TTC549 (cell line): ENCODE results near the gene ULBP2.
"Not testable (repeated sequence)": the region's sequence is repeated elsewhere in the genome, so short reads cannot be mapped to it uniquely, and the experiment has no call there.

Source experiments
- FAIRE-seq: peaks from 2 replicates; lab custom pipeline; 2012; peaks lifted over from hg19 to GRCh38; lab: Jason Lieb, UNC

ULBP2 gene

DNA sequence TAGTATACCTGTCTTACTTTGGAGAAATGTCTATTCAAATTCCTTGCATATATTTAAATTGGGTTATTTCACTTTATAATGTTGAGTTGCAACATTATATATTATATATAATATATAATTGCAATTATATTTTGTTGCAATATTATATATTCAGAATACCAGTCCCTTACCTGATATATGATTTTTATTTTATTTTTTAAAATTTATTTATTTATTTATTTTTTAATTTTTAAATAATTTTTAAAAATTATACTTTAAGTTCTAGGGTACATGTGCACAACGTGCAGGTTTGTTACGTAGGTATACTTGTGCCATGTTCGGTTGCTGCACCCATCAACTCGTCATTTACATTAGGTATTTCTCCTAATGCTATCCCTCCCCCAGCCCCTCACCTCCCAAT is 14.8 kb upstream of the ULBP2 start:
- FAIRE-seq: not testable (repeated sequence)

DNA sequence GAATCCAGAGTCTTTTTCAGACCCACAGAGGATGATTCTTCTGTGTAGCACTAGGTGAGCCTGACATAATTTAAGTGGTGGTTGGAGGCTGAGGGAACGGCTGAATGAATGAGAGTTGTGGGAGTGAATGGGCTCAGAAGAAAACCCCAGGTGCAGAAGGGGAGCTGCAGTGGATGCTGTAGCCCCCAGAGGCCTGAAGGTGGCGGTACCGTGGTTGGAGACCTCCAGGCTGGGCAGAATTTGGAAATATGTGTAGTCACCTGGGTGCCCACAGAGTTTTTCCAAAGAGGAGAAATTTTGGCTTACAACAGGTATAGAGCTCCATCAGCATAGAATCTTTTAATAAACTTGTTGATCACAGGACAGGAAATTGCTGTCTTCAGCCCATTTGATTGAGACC is 12.4 kb upstream of the ULBP2 start:
- FAIRE-seq: no peak

DNA sequence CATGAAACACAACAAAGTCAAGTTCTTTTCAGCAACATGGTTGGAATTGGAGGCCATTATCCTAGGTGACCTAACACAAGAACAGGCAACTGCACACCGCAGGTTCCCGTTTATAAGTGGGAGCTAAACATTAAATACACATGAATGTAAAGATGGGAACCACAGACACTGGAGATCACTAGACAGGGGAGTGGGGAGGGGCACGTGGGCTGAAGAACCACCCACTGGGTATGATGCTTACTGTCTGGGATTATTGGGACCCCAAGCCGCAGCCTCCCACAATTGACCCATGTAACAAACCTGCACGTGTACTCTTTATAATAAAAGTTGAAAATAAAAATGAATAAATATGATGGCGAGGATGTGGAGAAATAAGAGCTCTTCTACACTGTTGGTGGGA is 10.3 kb upstream of the ULBP2 start:
- FAIRE-seq: no peak

DNA sequence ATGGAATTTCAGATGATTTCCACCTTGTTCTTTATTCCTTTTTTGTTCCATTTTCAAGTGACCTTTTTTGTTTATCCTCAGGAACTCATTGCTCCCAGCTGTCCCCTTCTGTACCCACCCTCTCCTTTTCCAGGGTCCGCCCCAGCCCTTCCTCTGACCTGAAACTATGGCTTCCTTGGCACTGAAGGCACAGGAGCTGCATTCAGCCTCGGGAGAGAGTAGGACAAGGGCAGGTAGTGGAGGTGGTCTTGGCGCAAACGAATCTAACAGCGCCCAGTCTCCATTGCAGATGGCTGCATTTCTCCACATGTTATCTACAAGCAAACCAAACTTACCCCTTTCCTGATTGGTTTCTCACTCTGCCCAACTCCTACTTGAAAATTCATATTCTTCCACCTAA is 8.8 kb upstream of the ULBP2 start:
- FAIRE-seq: no peak

DNA sequence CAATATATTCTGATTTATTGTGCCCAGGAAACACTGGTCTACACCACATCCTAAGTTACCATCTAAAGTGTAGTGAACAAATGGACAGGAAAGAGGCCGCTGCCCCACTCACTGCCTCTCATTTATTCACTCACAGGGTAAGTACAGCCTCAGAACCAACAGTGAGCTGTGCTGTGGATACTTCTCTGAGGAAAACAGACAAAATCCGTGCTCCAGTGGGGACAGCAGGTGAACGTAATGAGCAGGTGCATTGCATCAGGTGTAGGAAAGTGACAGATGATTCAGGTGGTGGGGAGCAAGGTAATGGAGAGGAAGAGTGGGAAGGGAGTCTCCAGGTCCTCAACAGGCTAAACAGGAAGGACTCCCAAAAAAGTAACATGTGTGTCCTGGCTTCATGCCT is 8.4 kb upstream of the ULBP2 start:
- FAIRE-seq: no peak

DNA sequence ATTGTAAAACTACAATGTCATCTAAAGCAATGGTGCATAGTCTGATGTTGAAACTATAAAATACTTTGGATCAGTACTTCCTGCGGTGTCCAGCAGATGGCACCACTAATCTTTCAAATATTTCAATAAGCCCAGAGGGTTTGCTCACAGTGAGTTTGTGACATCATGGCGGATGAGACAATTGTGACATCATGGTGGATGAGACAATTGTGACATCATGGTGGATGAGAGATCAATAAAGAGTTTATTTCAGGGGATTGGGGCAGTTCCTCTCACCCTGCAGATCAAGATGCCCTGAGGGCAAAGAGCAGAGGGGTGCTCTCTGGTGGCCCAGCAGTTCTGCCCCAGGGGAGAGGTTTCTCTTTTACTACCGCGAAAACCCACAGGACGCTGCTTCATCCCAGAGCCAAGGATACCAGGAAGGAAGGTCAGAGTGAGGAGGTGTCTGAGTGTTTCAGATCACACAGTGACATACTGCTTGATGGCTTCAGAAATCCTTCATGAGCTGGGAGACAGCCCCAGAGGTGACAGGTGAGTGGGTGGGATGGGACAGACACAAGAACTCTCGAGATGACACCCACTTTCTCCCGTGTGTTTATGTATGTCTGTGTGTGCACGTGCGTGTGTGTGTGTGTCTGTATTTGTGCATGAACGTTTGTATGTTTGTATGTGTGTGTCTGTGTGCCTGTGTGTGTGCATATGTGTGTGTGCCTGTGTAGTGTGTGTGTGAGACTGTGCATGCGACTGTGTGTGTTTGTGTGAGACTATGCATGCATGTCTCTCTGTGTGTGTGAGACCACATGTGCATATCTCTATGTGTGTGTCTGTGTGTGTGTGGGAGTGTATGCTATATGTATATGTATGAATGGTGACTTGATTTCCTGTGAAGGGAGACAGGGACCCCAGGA is 7.3 kb upstream of the ULBP2 start:
- peak; percentile 79 for FAIRE-seq

DNA sequence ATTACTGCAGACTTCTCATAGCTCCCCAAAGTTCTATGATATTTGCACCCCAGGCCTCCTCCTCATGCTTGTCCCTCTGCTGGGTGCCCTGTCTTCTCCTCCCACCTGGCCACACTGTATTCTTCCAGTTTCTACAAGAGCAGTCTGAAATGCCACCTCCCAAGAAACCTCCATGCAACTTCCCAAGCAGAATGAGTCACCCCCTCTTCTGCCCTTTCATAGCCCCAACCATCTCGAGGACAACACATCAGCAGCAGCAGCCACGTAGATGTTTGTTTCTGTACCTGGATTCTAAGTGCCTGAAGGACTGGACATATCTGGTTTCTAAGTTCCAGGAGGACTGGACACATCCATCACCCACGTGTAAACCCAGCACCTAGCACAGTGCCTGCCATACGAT is 6.6 kb upstream of the ULBP2 start:
- no peak for FAIRE-seq

DNA sequence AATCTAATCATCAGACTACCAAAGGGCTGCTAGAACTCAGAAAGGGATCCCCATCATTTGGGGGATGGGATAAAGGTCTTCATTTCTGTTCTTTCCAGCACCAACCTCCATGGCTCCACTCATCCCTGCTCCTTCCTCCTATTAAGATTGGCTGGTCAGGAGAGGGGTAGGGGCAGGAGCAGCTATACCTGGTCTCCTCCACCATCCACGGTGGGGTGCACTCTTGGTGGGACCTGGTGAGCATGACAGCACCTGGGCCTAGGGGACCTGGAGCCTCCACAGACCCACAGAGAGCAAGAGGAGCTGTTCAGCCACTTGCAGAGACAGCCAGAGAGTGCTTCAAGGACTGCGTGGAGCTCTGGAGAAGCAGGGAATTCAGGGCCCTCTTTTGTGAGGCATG is 6.1 kb upstream of the ULBP2 start:
- no peak for FAIRE-seq

DNA sequence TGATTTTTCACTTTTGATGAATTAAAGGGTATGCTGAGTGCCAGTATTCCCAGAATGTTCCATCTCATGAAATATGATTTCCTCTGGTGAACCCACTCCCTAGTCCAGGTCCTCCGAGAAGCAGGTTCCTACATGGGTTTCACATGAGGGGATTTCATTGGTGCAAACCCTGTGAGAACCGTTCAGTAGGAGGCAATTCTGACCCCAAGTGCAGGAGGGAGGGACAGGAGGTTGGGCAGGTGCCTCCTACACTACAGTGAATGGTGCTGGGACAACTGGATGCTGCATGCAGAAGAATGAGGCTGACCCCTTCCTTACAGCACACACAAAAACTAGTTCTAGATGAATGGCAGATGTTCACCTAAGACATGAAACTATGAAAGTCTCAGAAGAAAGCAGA is 5.1 kb upstream of the ULBP2 start:
- no peak for FAIRE-seq

DNA sequence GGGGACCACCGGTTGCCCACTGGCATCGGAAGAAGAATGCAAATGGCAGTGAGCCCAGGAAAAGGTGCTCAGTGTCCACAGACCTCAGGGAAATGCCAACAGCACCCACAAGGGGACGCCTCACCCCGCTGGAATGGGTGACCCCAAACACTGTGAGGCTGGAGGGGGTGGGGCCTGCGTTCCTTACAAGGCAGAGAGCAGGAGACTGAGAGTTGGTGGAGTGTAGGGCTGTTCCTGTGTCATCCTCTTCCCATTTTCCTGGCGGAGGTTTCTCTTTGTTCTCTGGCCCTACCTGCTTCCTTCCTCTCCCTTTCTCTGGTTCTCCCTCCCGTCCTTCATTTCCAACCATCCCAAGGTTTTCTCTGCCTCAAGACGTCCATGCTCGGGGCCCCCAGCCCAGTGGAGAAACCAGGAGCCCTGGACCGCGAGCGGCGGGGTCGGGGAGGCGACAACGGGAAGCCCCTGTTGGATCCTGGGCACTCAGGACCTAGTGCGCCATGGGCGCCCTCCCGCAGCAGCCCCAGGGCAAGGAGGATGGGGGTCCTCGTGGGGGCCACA is 3.7 kb upstream of the ULBP2 start:
- not testable (repeated sequence) for FAIRE-seq

DNA sequence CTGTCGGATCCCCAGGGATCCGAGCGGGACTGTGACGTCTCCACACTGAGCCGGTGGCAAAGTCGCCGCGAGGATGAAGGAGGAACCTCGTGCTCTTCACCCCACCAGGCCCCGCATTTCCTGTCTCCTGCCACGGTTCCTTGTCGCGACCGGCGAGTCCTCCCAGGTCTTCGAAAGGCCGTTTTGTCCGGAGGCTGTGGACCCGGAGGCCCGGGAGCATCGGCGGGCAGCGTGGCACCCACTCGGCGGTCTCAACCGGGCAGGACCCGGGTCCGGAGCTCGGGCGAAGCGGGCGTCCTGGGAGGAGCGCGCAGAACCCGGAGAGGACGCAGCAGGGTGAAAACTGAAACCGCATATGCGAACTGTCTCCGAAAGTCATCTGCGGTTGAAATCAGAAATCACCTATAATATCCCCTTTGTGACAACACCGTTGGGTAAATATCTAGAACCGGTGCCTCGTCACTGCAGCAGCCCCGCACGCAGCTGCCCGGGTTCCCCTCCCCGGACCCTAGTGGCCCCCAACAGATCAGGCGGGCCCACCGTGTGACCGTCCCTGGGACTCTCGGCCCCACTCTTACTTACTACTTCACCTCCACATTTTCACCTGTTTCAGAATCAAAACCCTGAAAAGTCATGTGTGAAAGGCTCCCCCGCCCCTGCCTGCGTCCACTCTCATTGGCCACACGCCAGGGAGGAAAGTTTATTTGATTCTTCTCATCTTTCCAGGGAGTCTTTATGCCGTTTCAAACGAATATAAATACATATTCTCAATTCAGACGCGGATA is 3.1 kb upstream of the ULBP2 start:
- no peak for FAIRE-seq

DNA sequence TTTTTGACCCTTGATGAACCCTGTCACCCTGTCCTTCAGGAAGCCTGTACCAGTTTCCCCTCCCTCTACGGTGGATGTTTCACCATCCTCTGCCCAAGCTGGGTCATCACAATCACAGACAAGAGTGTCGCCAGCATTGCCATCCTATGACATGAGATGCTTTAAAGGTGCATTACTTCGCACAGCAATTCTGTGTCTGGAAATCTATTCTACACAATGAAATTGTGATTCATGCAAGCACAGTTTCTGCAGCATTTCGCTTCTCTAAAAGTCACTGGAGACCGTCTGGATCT is 2.5 kb upstream of the ULBP2 start:
- no peak for FAIRE-seq

DNA sequence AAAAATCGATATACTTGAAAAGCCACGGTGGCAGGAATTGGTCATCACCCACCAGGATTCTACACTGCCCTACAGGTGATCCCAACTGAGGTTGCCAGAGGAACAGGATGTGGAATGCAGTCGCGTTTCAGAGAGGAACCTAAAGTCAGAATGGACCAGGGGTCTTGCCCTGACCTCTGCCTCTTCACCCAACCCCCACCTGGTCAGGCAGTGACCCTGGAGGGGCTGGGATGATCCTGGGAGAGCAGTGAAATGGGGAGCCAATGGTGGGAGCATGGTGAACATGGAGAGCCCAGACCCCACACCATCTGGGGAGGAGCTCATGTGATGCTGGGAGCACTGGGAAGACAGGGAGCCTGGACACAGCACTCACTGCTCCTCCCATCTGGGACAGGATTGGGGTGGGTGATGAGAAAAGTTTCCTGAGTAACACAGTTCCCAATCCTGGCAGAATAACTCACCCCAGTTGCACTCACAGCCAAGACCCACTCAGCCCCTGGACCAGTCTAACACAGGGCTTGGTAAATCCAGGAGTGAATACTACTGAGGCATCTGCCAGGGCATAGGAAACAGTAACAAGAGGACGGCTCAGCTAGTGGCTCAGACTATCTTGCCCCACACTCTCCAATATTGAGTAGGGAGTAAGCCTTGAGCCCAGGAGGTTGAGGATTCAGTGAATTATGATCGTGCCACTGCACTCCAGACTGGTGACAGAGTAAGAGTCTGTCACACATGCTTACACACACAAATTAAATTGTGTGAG is 1.7 kb upstream of the ULBP2 start:
- FAIRE-seq: no peak

DNA sequence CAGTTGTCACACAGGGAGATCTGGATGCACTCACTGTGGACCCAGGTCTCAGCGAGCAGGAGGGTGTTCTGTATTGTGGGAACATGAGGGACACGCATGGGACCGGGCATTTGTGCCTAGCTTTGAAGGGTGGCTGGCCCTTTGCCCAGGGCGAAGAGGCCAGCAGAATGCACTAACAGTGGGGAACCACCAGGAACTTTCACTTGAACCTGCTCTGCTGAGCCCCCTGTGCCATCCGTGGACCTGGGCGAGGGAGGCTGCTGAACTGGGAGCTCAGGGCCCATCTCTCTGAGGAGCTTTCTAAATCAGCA is 1.2 kb upstream of the ULBP2 start:
- FAIRE-seq: no peak

DNA sequence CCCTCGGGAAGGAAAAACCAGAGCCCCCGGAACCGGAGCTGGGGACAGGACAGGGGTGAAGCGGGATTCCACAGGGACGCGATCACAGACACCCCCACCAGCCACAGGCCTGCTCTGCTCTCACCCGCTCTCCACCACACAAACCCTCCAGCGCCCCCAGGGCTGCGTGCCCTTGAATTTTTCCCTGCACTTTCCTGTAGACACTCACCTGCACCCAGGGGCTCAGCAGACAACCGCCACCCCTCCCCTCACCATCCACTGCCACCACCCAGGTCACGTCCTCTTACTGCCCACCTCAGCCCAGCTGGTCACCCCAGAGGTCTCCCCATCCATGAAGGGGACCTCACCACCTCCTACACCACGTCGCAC is 631 bp downstream of the ULBP2 start:
- no peak for FAIRE-seq

DNA sequence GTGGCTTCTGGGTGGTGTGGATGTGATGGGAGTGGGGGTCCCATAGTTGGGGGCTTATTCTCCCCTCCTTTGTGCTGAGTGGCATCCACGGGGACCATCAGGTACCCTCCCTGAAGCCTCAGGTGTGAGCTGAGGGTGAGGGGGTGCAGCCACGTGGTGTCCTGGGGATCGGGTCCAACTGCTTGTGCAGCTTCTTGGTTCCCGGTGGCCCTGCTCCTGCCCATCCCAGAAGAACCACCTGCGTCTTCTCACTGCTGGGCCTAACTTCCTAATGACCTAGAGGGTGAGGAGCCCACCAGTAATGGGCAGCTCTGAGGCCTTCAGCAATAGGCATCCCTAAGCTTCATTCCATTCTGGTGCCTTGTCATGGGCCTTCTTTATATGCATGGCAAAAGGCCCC is 1.5 kb downstream of the ULBP2 start:
- FAIRE-seq: not testable (repeated sequence)

DNA sequence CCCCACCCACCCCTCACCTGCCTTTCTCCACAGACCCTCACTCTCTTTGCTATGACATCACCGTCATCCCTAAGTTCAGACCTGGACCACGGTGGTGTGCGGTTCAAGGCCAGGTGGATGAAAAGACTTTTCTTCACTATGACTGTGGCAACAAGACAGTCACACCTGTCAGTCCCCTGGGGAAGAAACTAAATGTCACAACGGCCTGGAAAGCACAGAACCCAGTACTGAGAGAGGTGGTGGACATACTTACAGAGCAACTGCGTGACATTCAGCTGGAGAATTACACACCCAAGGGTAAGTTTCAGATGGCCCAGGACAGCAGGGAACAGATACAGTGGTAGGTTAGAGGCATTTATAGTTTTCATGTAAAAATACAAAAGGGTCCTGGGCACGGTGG is 3.5 kb downstream of the ULBP2 start:
- FAIRE-seq: not testable (repeated sequence)

DNA sequence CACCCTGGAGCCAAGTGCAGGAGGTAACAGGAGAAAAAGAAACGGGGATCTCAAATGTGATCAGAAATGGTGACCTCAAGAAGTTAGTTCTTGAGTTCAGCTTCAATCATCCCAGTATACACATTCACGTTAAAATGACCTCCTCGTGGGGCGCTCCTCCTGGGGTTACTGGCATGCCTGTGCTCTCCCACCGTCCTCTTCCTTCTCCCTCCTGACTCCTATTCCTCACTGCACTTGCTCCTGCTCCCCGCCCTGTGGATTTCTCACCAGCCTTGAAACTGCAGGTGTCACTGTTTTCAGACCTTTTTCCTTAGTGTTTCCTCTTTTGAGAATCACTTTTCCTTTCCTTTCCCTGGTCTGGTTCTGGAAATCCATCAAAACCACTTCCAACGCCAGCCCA is 4.8 kb downstream of the ULBP2 start:
- FAIRE-seq: not testable (repeated sequence)

DNA sequence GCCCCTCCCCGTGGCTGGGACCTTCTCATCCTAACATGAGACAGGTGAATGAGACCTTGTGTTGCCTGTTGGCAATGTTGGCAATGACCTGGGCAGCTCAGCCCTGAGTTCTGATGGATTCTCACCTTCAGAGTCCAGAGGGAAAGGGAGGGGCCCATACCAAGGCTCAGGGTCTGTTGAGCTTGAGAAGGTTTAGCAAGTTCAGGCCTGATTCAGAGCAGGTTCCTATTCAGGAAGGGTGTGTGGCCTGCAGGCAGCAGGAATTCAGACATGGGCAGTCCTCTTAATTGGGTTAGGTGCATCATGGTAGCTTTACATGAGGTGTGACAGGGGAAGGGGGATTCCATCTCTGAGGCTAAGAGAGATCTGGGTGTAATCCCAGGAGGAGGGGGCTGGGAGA is 5.7 kb downstream of the ULBP2 start:
- FAIRE-seq: not testable (repeated sequence)

DNA sequence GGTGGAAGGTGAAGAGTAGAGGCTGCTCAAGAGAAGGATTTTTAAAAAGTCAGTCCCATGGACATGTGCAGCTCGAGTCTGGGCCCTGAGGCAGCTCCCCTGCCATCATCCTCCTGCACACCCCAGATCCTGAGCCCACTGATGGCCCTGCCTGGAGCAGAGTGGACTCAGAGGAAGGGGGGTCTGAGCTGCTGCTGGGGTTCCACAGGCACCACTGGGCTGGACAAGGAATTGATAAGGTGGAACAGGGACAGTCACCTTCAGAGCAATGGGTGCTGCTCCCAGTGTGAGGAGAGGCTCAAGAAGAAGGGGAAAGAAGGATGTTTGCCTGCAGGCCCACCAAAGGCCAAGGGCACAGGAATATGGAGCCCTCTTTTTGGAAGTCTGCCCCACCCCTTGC is 6.2 kb downstream of the ULBP2 start:
- FAIRE-seq: no peak

DNA sequence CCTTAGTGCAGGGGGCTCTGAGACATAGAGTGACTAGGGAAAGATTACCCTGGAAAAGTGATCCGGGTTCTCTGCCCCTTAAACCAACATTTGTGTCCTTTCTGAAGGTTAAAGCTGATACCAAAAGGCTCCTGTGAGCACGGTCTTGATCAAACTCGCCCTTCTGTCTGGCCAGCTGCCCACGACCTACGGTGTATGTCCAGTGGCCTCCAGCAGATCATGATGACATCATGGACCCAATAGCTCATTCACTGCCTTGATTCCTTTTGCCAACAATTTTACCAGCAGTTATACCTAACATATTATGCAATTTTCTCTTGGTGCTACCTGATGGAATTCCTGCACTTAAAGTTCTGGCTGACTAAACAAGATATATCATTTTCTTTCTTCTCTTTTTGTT is 6.8 kb downstream of the ULBP2 start:
- FAIRE-seq: no peak

DNA sequence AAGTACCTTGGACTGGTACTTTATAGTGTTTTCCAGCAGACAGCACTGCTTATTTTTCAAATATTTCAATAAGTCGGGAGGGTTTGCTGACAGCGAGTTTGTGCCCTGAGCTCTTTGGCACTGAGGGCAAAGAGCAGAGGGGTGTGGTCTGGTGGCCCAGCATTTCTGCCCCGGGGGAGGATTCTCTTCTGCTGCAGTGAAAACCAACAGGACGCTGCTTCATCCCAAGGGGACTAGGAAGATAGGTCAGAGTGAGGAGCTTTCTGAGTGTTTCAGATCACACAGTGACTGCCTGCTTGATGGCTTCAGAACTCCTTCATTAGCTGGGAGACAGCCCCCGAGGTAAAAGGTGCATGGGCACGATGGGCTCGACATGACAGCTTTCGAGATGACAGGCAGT is 8.6 kb downstream of the ULBP2 start:
- no peak for FAIRE-seq

DNA sequence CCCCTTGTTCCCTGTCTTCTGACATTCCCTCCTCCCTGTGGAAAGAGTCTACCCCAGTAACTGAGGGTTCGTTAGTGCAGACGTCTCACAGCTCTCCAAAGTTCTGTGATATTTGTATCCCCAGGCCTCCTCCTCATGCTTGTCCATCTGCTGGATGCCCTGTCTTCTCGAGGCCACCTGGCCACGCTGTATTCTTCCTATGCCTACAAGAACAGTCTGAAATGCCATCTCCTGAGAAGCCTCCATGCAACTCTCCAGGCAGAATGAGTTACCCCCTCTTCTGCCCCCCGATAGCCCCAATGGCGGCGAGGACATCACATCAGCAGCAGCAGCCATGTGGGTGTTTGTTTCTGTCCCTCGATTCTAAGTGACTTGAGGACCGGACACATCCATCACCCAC is 9.3 kb downstream of the ULBP2 start:
- no peak for FAIRE-seq
